Lung (tissue), 12 donors: ENCODE data around the gene LIPA. TPM values are rescaled to one million over a fixed set of nuclear protein-coding genes. Genes with fewer than 3 reads are reported as not detected.

Source experiments
- ATAC-seq: fragments of 200-7000 bp; cut with Tn5 transposase; one replicate; pipeline ENCODE4 v1.9.1; 2020; ENCODE audit warnings: moderate number of reproducible peaks; ENCODE audit not compliant: insufficient read depth, low FRiP score
- DNase-seq, 3 donors: peaks; one replicate each; pipeline ENCODE4 v3.0.0-alpha.2; 2013 to 2017
- H3K27ac ChIP-seq, 2 donors: one replicate each; pipeline ENCODE4 v1.5.1; 2013; ENCODE audit warnings: mild to moderate bottlenecking in 2 of 2, moderate library complexity in 2 of 2, control low read depth in 1 of 2, inconsistent platforms in 1 of 2, low read depth in 1 of 2, low read length in 1 of 2
- H3K27me3 ChIP-seq, 3 donors: one replicate each; pipeline ENCODE4 v1.5.1; 2013; ENCODE audit warnings: low read length in 2 of 3; ENCODE audit not compliant: control insufficient read depth in 3 of 3, insufficient read depth in 3 of 3
- H3K36me3 ChIP-seq, 4 donors: one replicate each; pipeline ENCODE4 v1.5.1; 2013; ENCODE audit warnings: low read length in 4 of 4, mild to moderate bottlenecking in 1 of 4, moderate library complexity in 1 of 4; ENCODE audit not compliant: control insufficient read depth in 4 of 4, insufficient read depth in 4 of 4
- H3K4me1 ChIP-seq, 5 donors: one replicate each; pipeline ENCODE4 v1.5.1; 2013; ENCODE audit warnings: low read length in 5 of 5, mild to moderate bottlenecking in 2 of 5, moderate library complexity in 1 of 5; ENCODE audit not compliant: control insufficient read depth in 5 of 5, insufficient read depth in 5 of 5
- H3K4me3 ChIP-seq: one replicate; pipeline ENCODE4 v1.5.1; 2013; ENCODE audit warnings: mild to moderate bottlenecking, control low read depth, moderate library complexity
- H3K9ac ChIP-seq, 2 donors: one replicate each; pipeline ENCODE4 v1.5.1; 2013; ENCODE audit warnings: low read length in 2 of 2, control low read depth in 1 of 2; ENCODE audit not compliant: insufficient read depth in 1 of 2
- H3K9me3 ChIP-seq, 4 donors: one replicate each; pipeline ENCODE4 v1.5.1; 2013; ENCODE audit warnings: low read length in 3 of 4, mild to moderate bottlenecking in 1 of 4, moderate library complexity in 1 of 4; ENCODE audit not compliant: control insufficient read depth in 4 of 4, insufficient read depth in 3 of 4
- CTCF ChIP-seq: IDR thresholded peaks from 2 replicates; pipeline ENCODE4 v1.5.1; 2012; ENCODE audit warnings: mild to moderate bottlenecking; ENCODE audit errors: control extremely low read depth, extremely low read depth
- WGBS, 2 donors: extraction: QIAGEN DNeasy Blood & Tissue Kit; methylation state at CpG; one replicate each; pipeline ENCODE4 v1.1.7; 2013; 5-methylcytosine and 5-hydroxymethylcytosine counted together
- polyA plus RNA-seq, 2 donors: library from polyadenylated mRNA; stranded (reverse); fragments of 200-250 nt; gene quantifications; one replicate each; pipeline ENCODE4 v1.2.1, GENCODE V29; 2013
- total RNA-seq, 2 donors: library from RNA; depleted of rRNA in 1 of 2; stranded (reverse); fragments of >200 nt in 1 of 2; gene quantifications; one replicate each; pipeline ENCODE4 v1.2.1, GENCODE V29; 2014 to 2021
- donor health status: control.
- donor health status: control.
- donor health status: Bipolar disorder and iron deficiency.
- donor health status: healthy.
- donor health status: DM: yes; HTN: yes; CAD: no.

LIPA gene
- total and polyA plus RNA-seq, 4 donors, result 24.0 to 140 (median 71.7) TPM

- H3K27ac ChIP-seq, result peak overlapping the region in 1 of 2 donors; percentile 75
- H3K4me1 ChIP-seq, result peaks cover 0 to 9% (median 2%) of the 10 kb centered on the region in 5 donors
- no peak overlapping the region for H3K9ac ChIP-seq
- no peak for ATAC-seq
- H3K36me3 ChIP-seq, result peaks cover 0 to 10% (median 3%) of the 10 kb centered on the region in 4 donors
- TF ChIP-seq CTCF, result no peak
- no peaks in the 10 kb centered on the region for H3K9me3 ChIP-seq
- no peaks in the 10 kb centered on the region for H3K27me3 ChIP-seq
- no peak for DNase-seq
- no peak overlapping the region for H3K4me3 ChIP-seq
Observed at GRCh38 chr10:89242345-89242684, 9.3 kb downstream of the LIPA start.

- Histone ChIP-seq H3K9me3 (no peaks in the 10 kb centered on the region), H3K36me3 (peaks cover 0 to 10% (median 3%) of the 10 kb centered on the region in 4 donors), H3K9ac (no peak overlapping the region), H3K27me3 (no peaks in the 10 kb centered on the region), H3K4me1 (peaks cover 0 to 9% (median 2%) of the 10 kb centered on the region in 5 donors), H3K4me3 (no peak overlapping the region), H3K27ac (peak overlapping the region in 1 of 2 donors; percentile 75)
- 65 to 67% methylated on average over 3 of the region's 3 CpGs for WGBS, 2 donors
- ATAC-seq, result peak; percentile 68
- TF ChIP-seq CTCF, result no peak
- DNase-seq, result peak in 2 of 3 donors; percentile 67 to 73
Observed at GRCh38 chr10:89241486-89242344, 9.9 kb downstream of the LIPA start.

GRCh38 chr10:89241026-89241425, 10.5 kb downstream of the LIPA start:
- Histone ChIP-seq H3K9me3 (no peaks in the 10 kb centered on the region), H3K4me3 (no peak overlapping the region), H3K9ac (no peak overlapping the region), H3K27ac (peak overlapping the region in 1 of 2 donors; percentile 39), H3K27me3 (no peaks in the 10 kb centered on the region), H3K4me1 (peaks cover 0 to 9% (median 2%) of the 10 kb centered on the region in 5 donors), H3K36me3 (peaks cover 0 to 10% (median 3%) of the 10 kb centered on the region in 4 donors)
- DNase-seq (no peak), ATAC-seq (no peak)
- whole genome bisulfite sequencing, 2 donors, result 95 to 100% methylated on average over 3 of the region's 3 CpGs
- TF ChIP-seq CTCF, result no peak
